Central memory CD4-positive, alpha-beta T cell (primary cell): Measurements from ENCODE around the gene FAM43B.
"Not testable (repeated sequence)": the region's sequence is repeated elsewhere in the genome, so short reads cannot be mapped to it uniquely, and the experiment has no call there.

Source experiments
- DNase-seq: peaks from one replicate; pipeline ENCODE4 v3.0.0; 2022
- total RNA-seq, 3 experiments: gene quantifications; one replicate each; lab custom pipeline; 2026; lab: John Stamatoyannopoulos, UW

Gene FAM43B, protein sequence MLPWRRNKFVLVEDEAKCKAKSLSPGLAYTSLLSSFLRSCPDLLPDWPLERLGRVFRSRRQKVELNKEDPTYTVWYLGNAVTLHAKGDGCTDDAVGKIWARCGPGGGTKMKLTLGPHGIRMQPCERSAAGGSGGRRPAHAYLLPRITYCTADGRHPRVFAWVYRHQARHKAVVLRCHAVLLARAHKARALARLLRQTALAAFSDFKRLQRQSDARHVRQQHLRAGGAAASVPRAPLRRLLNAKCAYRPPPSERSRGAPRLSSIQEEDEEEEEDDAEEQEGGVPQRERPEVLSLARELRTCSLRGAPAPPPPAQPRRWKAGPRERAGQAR
- total RNA-seq, result 0 reads per million in 3 experiments

- no peak for DNase-seq
These were observed at the start of gene FAM43B for GRCh38 chr1:20551945-20552727. TSS of gene FAM43B (plus strand) at chr1:20552573. CDS start at chr1:20552974, 401 bp downstream.

DNA sequence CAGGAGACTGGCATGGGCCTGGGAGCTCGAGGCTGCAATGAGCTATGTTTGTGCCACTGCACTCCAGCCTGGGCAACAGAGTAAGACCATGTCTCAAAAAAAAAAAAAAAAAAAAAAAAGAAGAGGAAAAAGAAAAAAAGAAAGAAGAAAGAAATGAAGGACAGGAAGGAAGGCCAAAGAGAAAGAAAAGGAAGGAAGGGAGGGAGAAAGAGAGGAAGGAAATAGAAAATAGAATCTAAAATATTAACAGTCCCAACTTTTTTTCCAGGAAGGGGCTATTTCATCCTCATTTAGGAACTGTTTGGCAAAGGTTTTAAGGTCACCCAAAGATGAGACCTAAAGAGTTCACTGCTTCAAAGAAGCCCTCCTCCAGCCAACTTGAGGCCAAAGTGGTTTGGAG is 46.9 kb upstream of the FAM43B start:
- DNase-seq, result no peak

- no peak for DNase-seq
These were observed 45.2 kb upstream of the FAM43B start for GRCh38 chr1:20507248-20507563.

- peak; percentile 87 for DNase-seq
These were observed 44.6 kb upstream of the FAM43B start, which contains the start of gene MUL1 for GRCh38 chr1:20507564-20508410. TSS of gene MUL1 (minus strand) at chr1:20508151. CDS start at chr1:20508024, 127 bp downstream.

- no peak for DNase-seq
These were observed 44.0 kb upstream of the FAM43B start for GRCh38 chr1:20508411-20508771.

DNA sequence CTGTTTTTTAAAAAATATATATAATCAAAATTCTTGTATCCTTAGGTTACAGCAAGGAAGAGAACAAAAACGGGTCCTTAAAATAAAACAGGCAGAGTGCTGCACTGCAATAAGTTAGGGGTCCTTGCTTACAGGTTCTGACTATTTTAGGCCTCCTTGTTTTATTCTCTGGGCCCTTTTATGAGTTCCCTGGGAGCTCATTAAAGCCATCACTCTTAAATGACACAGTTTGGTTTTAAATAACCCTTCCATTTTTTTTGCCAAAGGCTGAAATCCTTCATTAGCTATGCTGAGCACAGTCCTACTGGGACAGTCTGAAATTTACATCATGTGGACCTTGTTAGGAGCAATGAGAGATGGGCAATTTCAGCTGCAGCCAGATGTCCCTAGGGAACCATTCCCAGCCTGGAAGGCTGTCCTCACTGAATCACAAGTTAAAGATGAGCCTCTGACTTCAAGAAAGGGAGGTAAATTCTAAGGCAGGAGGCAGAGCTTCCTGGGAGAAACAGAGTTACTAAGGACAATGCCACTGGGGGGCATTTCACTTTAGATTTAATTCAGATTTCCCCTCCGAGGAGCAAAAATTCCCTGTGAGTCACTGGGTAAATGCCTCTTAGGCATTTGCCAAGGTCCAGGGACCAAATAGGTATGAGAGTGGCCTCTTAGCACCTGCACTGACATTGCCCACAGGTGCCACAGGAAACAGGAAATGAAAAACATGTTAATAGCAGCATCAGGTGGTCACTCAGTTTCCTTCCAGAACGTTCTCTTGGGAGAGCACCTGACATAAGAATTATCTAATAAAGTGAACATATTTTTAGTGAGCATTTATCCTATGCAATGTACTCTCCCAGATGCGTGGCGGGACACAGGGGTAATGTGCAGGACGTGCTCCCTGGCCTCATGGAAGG is 40.6 kb upstream of the FAM43B start:
- DNase-seq, result no peak

DNA sequence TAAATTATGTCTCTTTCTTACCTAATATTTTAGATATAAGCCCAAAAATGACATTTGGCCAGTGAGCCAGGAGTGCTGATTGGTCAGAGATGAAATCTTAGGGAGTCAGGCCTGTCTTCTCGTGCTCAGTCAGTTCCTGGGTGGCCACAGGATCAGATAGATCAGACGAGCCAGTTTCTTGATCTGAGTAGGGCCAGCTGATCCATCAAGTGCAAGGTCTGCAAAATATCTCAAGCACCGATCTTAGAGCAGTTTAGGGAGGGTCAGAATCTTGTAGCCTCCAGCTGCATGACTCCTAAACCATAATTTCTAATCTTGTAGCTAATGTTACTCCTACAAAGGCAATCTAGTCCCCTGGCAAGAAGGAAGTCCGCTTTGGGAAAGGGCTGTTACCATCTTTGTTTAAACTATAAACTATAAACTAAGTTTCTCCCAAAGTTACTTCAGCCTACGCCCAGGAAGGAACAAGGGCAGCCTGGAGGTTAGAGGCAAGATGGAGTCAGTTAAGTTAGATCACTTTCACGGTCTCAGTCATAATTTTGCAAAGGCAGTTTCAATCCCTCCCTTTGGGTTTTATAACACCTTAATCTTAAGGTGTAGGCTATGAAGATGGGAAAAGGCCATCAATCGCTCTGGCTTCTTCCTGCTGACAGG is 32.6 kb upstream of the FAM43B start:
- not testable (repeated sequence) for DNase-seq

DNA sequence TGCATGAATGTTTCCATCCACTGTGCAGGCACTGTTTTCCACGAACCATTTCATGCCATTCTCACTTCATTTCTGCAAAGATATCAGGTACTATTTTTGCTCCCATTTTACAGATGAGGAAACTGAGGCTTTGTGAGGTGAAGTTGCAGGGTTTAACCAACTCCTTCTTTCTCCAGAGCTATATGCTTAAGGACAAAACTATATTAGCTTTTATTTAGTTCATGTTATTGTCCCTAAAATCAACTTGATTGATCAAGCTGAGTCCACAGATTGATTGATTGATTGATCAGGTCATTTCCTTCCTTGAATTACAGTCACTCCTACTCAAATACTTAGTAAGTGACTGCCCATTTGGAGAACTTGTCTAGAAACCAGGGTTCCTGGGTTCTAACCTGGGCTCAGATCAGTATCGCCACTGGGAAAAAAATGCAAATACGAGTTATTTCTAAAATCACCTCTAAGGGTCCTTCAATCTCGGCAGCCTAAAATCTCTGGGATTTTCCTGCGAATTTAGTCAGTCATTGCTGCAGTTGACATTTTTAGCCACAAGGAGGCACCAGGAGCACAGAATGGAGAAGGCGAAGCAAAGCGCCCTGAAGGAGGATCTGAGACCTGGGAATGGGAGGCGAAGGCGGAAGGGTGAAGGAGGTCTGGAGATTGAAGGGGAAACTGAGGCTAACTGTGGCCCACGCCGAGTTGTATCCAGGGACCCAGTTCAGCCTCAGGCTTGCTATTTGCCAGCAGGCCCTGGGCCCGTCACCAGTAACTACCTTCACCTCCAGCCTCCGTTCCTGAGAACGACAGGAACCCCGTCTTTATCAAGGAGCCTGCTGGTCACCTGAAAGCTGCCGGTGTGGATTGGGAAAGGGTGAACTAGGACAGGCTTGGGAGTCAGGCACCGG is 30.2 kb upstream of the FAM43B start:
- DNase-seq, result peak; percentile 46

GRCh38 chr1:20526267-20526666 is 26.1 kb upstream of the FAM43B start:
- no peak for DNase-seq

DNA sequence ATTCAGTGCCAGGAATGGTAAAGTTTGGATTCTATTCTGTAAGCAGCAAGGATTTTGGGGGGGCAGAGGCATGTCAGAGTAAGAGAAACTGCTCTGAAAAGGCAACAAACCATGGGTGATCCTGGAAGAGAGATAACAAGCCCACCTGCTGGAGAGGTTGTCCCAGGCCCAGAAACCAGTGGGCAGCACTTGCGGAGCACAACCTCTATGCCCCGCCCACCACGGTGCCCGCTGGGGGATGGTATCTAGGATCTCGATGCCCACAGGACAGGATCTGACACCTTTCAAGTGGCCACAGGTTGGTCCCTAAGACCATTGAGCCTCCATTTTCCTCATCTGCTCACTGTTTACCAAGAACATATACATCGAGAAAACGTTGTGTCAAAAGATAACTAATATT is 24.2 kb upstream of the FAM43B start:
- DNase-seq, result no peak

- DNase-seq, result no peak
These were observed 22.1 kb upstream of the FAM43B start for GRCh38 chr1:20530306-20530705.

- DNase-seq, result no peak
These were observed 21.5 kb upstream of the FAM43B start for GRCh38 chr1:20530901-20531300.

DNA sequence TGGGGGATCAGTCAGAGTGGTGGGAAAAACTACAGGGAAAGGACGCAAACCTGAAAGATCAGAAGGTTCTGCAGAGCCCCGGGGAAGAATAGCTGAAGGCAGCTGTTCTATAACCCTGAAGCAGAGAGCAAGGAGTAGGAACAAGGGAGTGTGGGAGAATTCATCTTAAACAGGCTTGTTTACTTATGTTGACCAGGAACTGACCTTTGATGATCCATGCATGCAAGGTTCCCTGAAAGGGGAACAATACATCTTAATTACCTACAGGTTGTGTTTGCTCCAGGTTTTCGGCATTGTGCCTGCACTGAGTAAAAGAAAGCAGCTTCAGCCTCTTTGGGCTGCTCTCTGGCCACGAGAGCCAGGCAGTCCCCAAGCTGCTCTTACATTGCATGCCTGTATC is 18.7 kb upstream of the FAM43B start:
- no peak for DNase-seq

DNA sequence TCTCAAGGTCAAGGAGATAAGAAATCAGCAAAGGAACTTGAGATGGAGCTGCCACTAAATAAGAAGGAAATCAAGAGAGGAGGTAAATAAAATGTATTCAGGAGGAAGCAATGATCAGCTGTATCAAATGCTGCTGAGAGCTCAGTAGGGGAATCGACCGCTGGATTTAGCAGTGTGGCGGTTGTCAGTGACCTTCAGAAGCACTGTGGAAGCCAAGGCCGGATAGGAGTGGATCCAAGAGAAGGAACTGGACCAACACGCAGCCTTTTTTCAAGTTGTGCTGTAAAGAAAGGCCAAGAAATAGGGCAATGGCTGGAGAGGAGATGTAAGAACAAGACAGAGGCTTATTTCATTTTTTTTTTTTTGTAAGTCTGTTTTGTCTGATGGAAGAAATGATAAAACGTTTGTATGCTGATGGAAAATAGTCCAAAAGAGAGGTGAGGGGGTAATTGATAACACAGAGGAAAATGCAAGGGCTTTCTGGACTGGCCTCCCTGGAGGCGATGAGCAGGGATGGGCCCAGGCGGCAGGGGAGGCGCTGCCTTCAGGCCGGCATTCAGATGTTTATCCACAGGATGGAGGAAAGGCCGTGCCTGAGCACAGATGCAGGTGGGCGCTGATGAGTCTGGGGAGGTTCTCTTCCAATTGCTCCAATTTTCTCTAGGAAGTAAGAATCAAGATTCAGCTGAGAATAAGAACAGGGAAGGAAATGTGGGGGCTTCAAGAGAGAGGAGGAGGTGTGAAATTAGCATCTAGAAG is 17.5 kb upstream of the FAM43B start:
- no peak for DNase-seq

- DNase-seq, result no peak
These were observed 14.1 kb upstream of the FAM43B start for GRCh38 chr1:20538227-20538626.

GRCh38 chr1:20538760-20539551 is 13.4 kb upstream of the FAM43B start:
- no peak for DNase-seq

- no peak for DNase-seq
These were observed 12.1 kb upstream of the FAM43B start for GRCh38 chr1:20540281-20540680.

DNA sequence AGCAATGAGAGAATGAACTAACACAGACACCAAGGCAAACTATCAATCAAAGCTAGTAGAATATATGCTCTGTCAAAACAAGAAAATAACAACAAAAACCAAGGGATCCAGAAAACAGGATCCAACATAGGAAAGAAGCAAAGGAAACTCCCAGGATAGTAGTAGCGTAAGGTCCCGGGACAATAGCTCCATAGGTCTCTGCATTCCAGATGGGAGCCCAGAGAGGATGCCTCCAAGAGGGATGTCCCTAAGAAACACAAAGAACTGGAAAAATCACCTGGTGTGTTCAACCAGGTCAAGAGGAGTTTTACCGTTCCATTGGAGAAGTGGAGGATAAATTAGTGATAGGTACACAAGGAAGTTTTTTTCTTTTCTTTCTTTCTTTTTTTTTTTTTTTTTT is 5.7 kb upstream of the FAM43B start:
- DNase-seq, result no peak

DNA sequence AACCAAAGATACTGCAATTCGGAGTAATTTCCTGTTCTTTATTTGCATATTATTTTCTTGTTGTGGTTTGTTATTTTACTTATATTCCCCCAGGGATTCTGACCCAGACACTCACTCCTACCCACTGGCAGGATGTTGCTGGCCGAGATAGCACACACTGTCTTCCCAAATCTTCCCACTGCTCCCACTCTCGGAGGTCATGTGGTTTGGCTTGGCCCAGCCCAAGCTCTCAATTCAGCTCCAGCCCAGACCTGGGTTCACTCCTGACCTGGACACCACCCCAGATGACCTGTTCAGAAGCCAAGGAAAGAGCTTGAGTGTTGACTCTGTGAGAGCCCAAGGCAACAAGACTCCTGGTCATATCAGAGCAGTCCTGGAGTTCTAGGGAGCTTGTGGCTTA is 1.2 kb upstream of the FAM43B start:
- DNase-seq, result no peak
